Retina (tissue), 1 donor: ENCODE measurements around the gene CC2D2A.
A peak's percentile ranks its signal among the peaks of the same experiment; 100 is the strongest.
"Not testable (repeated sequence)": the region's sequence is repeated elsewhere in the genome, so short reads cannot be mapped to it uniquely, and the experiment has no call there.

Source experiments
- DNase-seq: peaks from one replicate; pipeline ENCODE4 v3.0.0-alpha.2; 2016

CC2D2A gene

GRCh38 chr4:15562623-15563022 is 92.9 kb downstream of the CC2D2A start:
- DNase-seq: no peak

DNA sequence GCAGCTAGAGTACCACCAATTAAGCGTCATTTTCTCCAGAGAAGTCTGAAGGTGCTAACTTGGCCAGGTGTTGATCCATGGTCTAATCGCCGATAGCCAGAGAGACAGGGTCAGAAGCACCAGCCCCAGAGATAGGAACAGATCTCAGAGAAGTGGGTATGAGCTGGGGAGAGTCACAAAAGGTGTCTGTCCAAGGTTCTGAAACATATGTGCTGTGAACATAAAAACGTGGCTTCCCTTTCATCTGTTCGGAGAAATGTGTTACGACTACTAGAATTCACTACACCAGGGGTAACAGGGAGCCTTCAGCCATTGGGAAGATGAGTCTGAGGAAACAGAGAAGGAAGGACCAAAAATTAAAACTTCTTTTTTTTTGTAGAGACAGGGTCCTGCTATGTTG is 94.2 kb downstream of the CC2D2A start:
- no peak for DNase-seq

DNA sequence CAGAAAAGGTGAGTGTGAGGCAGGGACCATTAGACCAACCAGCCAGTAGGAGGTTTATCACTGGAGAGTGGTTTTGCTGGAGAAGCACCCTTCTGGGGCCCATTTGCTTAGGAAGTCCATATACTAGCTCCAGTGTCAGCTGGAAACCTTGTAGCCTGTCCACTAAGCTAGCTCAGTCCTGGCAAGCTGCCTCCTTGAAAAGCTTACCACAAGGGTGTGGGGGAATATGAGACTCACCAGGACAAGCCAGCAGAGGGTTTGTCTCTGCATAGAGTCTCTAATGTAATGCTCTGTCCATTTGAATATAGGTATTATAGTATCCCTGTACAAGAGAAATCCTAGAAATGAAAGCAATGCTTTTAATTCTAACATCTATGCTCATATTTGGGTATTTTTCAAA is 99.1 kb downstream of the CC2D2A start:
- DNase-seq: no peak

DNA sequence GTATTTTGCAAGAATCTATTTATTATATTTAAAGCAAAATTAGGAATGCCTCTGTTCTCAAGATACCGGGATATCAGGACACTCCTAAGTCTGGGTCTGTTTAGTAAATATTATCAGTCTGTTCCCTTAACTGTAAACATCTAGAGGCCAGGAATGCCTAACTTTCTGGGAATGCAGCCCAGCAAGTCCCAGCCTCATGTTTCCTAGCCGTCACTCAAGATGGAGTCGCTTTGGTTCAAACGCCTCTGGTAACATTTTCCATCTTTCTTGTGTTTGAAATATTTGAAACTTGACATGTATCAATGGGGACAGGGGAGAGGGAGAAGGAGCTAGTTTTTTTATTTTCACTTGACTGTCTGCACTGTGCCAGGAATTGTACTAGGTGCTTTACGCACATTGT is 100.1 kb downstream of the CC2D2A start:
- DNase-seq: no peak

DNA sequence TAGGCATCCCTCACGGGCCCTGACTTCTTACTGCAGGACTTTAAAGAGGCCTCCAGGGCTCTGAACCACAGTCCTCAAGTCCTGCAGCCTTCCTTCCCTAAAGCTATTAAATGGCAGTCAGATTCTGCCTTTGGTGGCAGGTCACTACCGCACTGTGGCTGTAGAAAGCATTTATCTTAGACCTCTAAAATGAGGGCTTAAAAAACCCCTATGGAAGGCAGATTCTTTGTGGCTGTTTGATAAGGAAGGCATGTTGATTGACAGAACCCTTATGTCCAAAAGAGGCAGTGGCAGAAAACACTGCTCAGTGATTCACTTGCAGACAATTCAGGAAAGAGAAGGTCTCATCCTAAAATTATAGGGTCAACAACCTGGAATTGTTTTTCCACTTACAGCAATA is 106.3 kb downstream of the CC2D2A start:
- DNase-seq: no peak

DNA sequence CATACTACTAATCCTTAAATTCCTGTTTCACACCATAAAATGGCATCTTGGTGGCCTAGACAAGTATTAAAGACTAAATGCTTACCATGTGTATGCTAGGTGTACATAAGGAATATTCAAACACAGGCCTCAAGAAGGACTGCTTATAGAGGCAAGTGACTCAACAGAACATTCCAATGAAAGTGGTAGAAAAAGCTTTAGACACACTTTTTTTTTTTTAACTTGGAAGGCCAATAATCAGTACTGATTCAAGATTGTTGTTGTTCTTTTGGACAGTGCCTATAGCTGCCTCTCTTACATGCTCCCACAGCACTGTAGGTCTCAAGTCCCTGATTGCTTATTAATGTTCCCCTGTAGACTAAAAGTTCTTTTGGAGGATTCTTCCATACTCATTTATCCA is 107.8 kb downstream of the CC2D2A start:
- no peak for DNase-seq

GRCh38 chr4:15584785-15585184 is 115.1 kb downstream of the CC2D2A start:
- no peak for DNase-seq

- no peak for DNase-seq
These were observed 115.6 kb downstream of the CC2D2A start for GRCh38 chr4:15585331-15585730.

DNA sequence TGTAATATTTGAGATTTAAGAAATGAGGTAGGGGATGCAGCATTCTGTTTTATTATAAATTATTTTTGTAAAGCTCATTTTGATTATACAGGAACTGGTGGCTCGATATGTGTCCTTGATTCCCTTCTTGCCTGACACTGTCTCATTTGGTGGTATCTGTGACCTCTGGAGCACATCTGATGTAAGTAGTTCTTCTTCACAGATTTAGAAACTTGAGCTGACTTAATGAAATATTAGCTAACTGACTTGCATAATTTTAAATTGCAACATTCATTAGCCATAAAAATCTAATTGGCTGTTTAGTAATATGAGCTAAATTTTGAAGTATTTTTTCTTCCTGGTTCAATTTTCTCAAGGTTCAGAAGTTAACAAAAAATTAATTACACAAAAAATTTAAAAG is 116.4 kb downstream of the CC2D2A start:
- DNase-seq: no peak

- no peak for DNase-seq
These were observed 118.0 kb downstream of the CC2D2A start for GRCh38 chr4:15587649-15588048.

DNA sequence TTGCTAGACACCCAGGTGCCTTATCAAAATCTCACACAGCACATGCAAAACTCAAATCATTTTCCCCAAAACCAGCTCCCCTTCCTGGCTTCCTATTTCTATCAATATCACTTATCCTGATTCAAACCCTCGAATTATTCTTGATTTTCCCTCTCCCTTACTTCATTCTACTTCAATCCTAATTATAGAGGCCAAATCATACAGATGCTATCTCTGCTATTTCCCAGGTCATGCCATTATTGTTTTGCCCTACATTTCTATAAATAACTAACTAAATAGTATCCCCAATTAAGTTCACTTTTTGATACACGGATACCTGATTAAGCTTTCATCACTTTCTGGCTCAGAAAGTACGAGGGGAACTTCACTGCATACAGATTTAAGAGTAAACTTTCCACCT is 123.1 kb downstream of the CC2D2A start:
- DNase-seq: no peak

DNA sequence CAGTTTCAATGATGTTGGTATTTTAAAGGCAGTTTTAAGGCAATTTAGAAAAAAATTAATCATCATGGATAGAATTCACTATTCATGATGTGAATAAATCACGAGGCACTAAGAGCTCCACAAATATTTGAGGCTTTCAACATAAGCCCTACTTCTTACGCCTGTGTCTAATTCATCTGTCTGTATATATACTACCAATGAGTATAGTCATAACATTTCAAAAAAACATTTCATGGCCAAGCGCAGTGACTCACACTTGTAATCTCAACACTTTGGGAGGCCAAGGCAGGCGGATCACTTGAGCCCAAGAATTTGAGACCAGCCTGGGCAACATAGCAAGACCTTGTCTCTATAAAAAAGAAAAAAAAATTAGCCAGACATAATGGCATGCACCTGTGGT is 129.0 kb downstream of the CC2D2A start:
- DNase-seq: no peak

DNA sequence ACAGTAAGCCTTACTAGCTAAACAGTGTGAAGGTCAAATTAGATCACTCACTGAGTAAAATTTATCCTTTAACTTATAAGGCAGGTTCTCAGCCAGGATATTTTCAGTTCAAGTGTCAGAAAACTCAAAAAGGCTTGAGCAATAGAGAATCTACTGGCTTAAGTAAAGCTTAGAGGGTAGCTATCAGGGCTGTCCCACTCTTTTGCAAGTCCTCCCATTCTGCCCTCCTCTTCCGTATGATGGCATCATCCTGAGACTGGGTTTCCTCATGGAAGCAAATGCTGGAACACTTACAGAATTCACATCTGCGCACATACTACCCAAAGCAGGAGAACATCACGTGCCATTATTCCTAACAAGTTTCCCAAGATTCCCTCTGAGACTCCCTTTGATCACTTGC is 130.5 kb downstream of the CC2D2A start:
- DNase-seq: no peak

DNA sequence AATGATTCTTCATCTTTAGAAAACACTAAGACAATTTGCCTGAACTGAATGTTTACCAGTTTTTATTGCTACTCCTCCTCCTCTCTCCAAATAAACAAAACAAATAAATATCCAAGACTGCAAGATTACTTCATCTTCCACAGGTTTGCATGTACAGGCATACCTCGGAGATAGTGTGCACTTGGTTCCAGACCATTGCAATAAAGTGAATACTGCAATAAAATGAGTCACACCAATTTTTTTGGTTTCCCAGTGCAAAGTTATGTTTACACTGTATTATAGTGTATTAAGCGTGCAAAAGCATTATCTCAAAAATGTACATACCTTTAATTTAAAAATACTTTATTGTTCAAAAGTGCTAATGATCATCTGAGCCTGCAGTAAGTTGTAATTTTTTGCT is 132.2 kb downstream of the CC2D2A start:
- no peak for DNase-seq

DNA sequence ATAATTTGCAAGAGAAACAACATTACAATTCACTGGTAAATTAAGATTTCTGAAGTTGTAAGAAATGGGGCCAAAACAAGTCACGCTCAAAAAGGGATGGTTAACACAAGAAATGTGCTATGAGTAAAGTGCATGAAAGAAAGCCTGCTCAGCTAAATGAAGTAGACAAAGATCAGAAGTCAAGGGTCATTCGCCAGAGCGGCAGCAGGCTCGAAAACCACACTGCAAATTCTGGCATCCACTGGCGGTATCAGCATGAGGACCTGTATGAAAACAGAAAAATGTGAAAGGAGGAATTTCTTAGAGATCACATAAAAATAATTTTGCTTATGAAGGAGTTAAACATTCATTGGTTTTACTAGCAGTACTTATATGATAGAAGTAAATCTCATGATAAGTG is 135.9 kb downstream of the CC2D2A start:
- DNase-seq: no peak

GRCh38 chr4:15610855-15611254 is 141.2 kb downstream of the CC2D2A start:
- DNase-seq: no peak

- DNase-seq: no peak
These were observed 142.5 kb downstream of the CC2D2A start for GRCh38 chr4:15612136-15612535.

DNA sequence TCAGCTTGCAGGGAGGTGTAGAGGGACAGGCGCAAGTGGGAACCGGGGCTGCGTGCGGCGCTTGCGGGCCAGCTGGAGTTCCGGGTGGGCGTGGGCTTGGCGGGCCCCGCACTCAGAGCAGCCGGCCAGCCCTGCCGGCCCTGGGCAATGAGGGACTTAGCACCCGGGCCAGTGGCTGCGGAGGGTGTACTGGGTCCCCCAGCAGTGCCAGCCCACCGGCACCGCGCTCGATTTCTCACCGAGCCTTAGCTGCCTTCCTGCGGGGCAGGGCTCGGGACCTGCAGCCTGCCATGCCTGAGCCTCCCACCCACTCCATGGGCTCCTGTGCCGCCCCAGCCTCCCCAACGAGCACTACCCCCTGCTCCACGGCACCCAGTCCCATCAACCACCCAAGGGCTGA is 145.2 kb downstream of the CC2D2A start:
- not testable (repeated sequence) for DNase-seq

DNA sequence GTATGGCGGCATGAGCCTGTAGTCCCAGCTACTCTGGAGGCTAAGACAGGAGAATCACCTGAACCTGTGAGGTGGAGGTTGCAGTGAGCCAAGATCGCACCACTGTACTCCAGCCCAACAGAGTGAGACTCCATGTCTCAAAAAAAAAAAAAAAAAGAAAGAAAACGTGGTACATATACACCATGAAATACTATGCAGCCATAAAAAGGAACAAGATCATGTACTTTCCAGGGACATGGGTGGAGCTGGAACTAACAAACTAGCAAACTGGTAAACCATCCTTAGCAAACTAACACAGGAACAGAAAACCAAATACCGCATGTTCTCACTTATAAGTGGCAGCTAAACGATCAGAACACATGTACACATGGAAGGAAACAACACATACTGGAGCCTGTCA is 147.7 kb downstream of the CC2D2A start:
- not testable (repeated sequence) for DNase-seq

- DNase-seq: no peak
These were observed 167.1 kb downstream of the CC2D2A start for GRCh38 chr4:15636818-15637217.

GRCh38 chr4:15638418-15638817 is 168.7 kb downstream of the CC2D2A start:
- DNase-seq: no peak

DNA sequence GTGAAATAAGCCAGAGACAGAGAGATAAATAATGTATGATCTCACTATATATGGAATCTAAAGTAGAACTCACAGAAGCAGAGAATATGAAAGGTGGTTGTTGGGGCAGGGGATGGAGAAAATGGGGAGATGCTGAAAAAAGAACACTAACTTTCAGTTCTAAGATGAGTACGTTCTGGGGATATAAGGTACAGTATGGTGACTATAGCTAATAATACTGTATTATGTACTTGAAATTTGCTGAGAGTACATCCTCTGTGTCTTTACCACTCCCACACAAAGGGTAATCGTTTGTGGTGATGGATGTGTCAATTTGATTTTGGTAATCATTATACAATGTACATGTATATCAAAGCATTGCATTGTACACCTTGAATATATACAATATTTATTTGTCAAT is 178.9 kb downstream of the CC2D2A start:
- DNase-seq: no peak

GRCh38 chr4:15649914-15650545 is 180.3 kb downstream of the CC2D2A start:
- DNase-seq: peak; percentile 29
